ENCODE results near the gene NKX2-4. TPM values are rescaled to one million over a fixed set of nuclear protein-coding genes. Genes with fewer than 3 reads are reported as not detected.

NKX2-4 gene
- polyA plus RNA-seq, 1 donor from 2014 or later: not detected

- Histone ChIP-seq H3K9me3 (ENCODE audit: low read length) (no peaks in the 10 kb centered on the region), H3K27me3 (ENCODE audit: insufficient read depth, low read depth, low read length) (no peaks in the 10 kb centered on the region), H3K27ac (ENCODE audit: low read length) (no peak overlapping the region), H4K20me1 (ENCODE audit: insufficient read depth) (no peaks in the 10 kb centered on the region), H3K4me2 (ENCODE audit: low read length) (no peak overlapping the region), H3K4me3 (ENCODE audit: low read length) (no peak overlapping the region), H3K9me2 (ENCODE audit: insufficient read depth, low read length) (no peaks in the 10 kb centered on the region), H2AFZ (ENCODE audit: low read depth, low read length) (no peak overlapping the region), H3K36me3 (ENCODE audit: insufficient read depth, low read length) (peaks cover 20% of the 10 kb centered on the region), H3K9ac (ENCODE audit: low read length) (no peak overlapping the region), H3F3A (ENCODE audit: insufficient read depth, low read length, poor library complexity, severe bottlenecking) (no peaks in the 10 kb centered on the region), H3K79me2 (replicated peaks; ENCODE audit: insufficient read depth, low read length) (no peaks in the 10 kb centered on the region)
- TF ChIP-seq REST (IDR thresholded peaks at IDR 0.05; ENCODE audit: borderline replicate concordance): no peak
- TF ChIP-seq SMC3 (conservative IDR thresholded peaks at IDR 0.05; ENCODE audit: poor library complexity): no peak
- no peak for TF ChIP-seq EZH2 (IDR thresholded peaks at IDR 0.05; ENCODE audit: borderline replicate concordance, insufficient read depth, low read length, poor library complexity, severe bottlenecking)
- TF ChIP-seq TAF1 (IDR thresholded peaks at IDR 0.05; ENCODE audit: low read depth): no peak
- TF ChIP-seq EP300 (conservative IDR thresholded peaks at IDR 0.05; ENCODE audit: poor library complexity, severe bottlenecking): no peak
- no peak for TF ChIP-seq POLR2AphosphoS5 (IDR thresholded peaks at IDR 0.05)
- no peak for TF ChIP-seq MXI1 (conservative IDR thresholded peaks at IDR 0.05; ENCODE audit: poor library complexity, severe bottlenecking)
- TF ChIP-seq RAD21 (conservative IDR thresholded peaks at IDR 0.05): no peak
- TF ChIP-seq CTCF (IDR thresholded peaks at IDR 0.05; ENCODE audit: poor library complexity, severe bottlenecking): no peak
These were observed 38.6 kb downstream of the NKX2-4 start for GRCh38 chr20:21358737-21359136.

- H3K9me2 ChIP-seq (ENCODE audit: insufficient read depth, low read length): no peaks in the 10 kb centered on the region
- H3K9ac ChIP-seq (ENCODE audit: low read length): no peak overlapping the region
- H2AFZ ChIP-seq (ENCODE audit: low read depth, low read length): no peak overlapping the region
- H3K27ac ChIP-seq (ENCODE audit: low read length): no peak overlapping the region
- H3K9me3 ChIP-seq (ENCODE audit: low read length): no peaks in the 10 kb centered on the region
- no peaks in the 10 kb centered on the region for H3F3A ChIP-seq (ENCODE audit: insufficient read depth, low read length, poor library complexity, severe bottlenecking)
- H4K20me1 ChIP-seq (ENCODE audit: insufficient read depth): no peaks in the 10 kb centered on the region
- H3K4me3 ChIP-seq (ENCODE audit: low read length): no peak overlapping the region
- peaks cover 15% of the 10 kb centered on the region for H3K36me3 ChIP-seq (ENCODE audit: insufficient read depth, low read length)
- H3K27me3 ChIP-seq (ENCODE audit: insufficient read depth, low read depth, low read length): no peaks in the 10 kb centered on the region
- TF ChIP-seq EZH2 (IDR thresholded peaks at IDR 0.05; ENCODE audit: borderline replicate concordance, insufficient read depth, low read length, poor library complexity, severe bottlenecking) (no peak), TAF1 (IDR thresholded peaks at IDR 0.05; ENCODE audit: low read depth) (no peak), POLR2AphosphoS5 (IDR thresholded peaks at IDR 0.05) (no peak), REST (IDR thresholded peaks at IDR 0.05; ENCODE audit: borderline replicate concordance) (no peak), CTCF (IDR thresholded peaks at IDR 0.05; ENCODE audit: poor library complexity, severe bottlenecking) (no peak), EP300 (conservative IDR thresholded peaks at IDR 0.05; ENCODE audit: poor library complexity, severe bottlenecking) (no peak), RAD21 (conservative IDR thresholded peaks at IDR 0.05) (no peak), SMC3 (conservative IDR thresholded peaks at IDR 0.05; ENCODE audit: poor library complexity) (no peak)
- H3K4me2 ChIP-seq (ENCODE audit: low read length): no peak overlapping the region
- H3K79me2 ChIP-seq (replicated peaks; ENCODE audit: insufficient read depth, low read length): no peaks in the 10 kb centered on the region
These were observed 39.5 kb downstream of the NKX2-4 start for GRCh38 chr20:21357844-21358243.
